GM18502 (cell line): Measurements from ENCODE around the gene C1QTNF3.
"Not testable (repeated sequence)": the region's sequence is repeated elsewhere in the genome, so short reads cannot be mapped to it uniquely, and the experiment has no call there.

Source experiments
- ATAC-seq: cut with Tn5 transposase; IDR thresholded peaks from one replicate; pipeline ENCODE4 v1.9.1; 2021; ENCODE audit warnings: mild to moderate bottlenecking; ENCODE audit not compliant: unreplicated experiment, poor library complexity

The C1QTNF3 gene

GRCh38 chr5:34030048-34030447, 13.0 kb downstream of the C1QTNF3 start:
- ATAC-seq: no peak

- ATAC-seq: no peak
Observed at GRCh38 chr5:34028349-34028748, 14.7 kb downstream of the C1QTNF3 start.

DNA sequence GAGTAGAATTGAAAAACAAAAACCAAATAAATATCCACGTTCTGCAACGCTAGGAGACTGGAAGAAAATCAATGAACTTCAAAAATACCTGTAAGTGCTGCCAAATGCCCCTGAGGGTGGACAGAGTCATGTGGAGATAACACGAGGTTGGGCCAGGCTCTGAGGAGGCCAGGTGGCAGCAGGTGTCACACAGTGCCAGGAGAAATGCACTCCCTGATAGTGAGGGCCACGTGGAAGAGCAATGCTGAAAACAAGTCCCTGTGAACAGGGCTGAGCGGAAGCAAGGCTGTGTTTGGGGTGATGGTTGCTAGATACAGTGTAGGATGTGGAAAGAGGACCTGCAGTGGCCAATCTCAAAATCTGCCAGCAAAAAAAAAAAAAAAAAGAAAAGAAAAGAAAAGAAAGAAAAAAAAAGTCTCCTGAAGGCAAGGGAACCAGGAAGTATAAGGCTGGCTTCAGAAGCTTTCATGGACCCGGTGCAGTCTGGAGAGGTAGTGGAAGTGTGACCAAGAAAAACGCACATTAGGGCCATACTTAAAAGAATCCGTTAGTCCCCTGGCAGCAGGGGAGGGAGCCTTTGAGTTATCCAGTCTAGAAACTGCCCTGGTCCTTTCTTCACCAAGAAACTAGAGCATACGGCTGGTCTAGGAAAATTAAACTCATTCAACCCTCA, 16.8 kb downstream of the C1QTNF3 start:
- no peak for ATAC-seq

GRCh38 chr5:34022121-34022705, 20.8 kb downstream of the C1QTNF3 start:
- ATAC-seq: peak; percentile 97

DNA sequence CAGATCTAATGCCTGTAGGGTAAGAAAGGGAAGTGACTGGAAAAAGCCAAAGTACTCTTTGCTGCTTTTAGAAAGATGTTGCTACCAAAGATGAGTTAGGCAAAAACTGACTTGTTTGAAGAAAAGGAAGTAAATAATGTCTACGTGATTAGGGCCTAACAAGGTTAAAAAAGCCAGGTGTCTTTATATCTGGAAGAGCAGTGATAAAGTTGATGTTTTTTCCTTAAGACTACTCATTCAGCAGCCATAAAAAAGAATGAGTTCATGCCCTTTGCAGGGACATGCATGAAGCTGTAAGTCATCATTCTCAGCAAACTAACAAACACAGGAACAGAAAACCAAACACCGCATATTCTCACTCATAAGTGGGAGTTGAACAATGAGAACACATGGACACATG, 21.7 kb downstream of the C1QTNF3 start:
- ATAC-seq: no peak

- ATAC-seq: no peak
Observed at GRCh38 chr5:34020726-34021125, 22.3 kb downstream of the C1QTNF3 start.

- no peak for ATAC-seq
Observed at GRCh38 chr5:34017254-34017653, 25.8 kb downstream of the C1QTNF3 start.

DNA sequence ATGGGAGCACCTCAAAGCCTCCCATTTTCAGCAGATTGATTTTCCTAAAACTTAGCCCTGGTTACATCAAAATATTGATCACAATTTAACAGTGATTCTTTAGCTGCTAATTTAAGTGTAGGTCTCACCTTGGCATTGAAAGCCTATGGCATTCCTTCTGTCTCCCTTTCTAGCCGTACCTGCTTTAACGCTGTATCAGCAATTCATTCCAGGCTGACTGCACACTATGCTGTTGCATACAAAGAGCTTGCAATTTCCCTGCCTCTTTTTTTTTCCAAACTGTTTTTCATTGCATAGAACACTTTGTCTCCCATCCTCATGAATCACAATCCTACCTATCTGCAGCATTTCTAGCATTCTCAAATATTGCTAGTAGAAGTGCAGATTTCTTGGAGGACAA, 26.3 kb downstream of the C1QTNF3 start:
- no peak for ATAC-seq

DNA sequence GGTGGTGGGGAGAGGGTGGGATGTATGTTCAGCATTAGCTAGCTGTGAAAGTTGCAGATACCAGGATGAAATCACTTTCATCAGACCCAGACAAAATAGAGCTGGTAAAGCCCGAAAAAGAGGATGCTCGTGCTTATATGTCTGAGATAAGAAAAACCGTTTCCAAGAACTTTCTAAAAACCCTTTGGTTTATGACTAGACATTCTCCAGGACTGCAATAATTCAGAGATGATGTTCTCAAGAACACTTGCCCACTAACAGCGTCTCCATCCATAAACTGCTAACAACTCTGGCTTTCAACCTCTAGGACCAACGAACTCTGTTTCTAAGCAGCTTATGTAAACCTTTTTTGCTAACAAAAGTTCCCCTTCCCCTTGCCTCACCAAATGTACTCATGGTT, 26.8 kb downstream of the C1QTNF3 start:
- no peak for ATAC-seq

DNA sequence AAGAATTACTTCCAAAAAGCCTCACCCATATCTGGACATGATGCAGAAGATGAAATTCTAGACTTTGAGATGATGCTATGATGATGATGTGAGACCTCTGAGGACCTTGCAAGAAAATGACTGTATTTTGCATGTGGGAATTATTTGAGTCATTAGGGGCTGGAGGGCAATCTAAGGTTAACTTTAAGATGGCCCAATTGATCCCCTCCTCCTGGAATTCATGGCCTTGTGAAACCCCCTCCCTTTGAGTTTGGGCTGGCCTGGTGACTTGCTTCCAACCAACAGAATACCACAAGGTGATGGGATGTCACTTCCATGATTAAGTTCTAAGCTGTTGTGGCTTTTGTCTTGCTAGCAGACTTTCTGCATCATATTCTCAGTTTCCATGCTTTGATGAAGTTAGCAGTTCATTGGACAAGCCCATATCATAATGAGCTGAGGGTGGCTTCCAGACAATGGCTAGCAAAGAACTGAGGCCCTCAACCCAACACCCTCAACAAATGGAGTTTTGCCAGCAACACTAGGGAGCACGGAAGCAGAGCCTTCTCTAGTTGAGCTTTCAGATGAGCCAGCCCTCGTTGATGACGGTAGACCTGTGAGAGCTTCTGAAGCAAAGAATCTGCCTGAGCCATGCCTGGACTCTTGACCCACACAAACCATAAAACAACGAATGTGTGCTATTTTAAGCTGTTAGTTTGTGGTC, 27.7 kb downstream of the C1QTNF3 start:
- ATAC-seq: no peak

DNA sequence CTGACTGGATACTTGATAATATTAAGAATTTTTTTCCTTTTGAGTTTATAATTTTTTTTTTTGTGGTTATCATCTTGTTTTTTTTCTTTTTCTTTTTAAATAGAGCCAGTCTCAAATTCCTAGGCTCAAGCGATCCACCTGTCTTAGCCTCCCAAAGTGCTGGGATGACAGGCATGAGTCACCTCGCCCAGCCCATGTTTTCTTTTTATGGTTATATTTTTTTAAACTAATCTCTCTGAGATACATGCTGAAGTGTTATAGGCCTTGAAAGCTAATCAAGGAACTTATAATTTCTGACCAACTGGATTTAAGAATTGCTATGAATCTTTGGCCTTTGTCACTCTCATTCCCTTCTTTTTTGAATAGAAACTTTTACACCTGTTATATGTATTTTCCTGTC, 28.4 kb downstream of the C1QTNF3 start:
- ATAC-seq: no peak

- no peak for ATAC-seq
Observed at GRCh38 chr5:34013547-34013946, 29.5 kb downstream of the C1QTNF3 start.

DNA sequence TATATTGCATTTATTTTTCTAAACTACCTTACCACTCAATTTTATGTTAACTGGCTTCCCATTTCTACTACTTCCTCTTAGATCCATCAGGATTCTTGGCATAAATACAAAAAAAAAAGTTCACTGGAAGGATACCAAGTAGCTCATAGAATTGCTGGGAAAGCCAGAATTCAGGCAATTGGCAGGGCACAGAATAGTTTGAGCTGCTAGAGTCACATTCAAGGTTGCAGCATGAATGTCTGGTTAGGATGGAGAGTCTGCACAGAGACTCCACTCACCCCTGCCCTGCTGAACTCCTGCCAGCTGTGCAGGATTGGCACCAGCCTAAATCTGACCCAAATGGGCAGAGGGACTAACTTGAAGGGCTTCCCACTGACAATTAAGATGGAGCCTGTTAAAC, 30.2 kb downstream of the C1QTNF3 start:
- no peak for ATAC-seq

- ATAC-seq: no peak
Observed at GRCh38 chr5:34011536-34011935, 31.5 kb downstream of the C1QTNF3 start.

DNA sequence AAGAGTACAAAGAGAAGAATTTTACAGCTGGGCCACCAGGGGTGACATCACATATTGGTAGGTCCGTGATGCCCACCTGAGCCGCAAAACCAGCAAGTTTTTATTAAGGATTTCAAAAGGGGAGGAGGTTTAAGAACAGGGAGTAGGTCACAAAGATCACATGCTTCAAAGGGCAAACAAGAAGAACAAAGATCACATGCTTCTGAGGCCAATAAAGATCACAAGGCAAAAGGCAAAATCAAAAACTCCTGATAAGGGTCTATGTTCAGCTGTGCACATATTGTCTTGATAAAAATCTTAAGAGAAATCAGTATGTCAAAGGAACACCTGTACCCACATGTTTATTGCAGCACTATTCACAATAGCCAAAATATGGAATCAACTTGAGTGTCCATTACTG, 32.9 kb downstream of the C1QTNF3 start:
- not testable (repeated sequence) for ATAC-seq

DNA sequence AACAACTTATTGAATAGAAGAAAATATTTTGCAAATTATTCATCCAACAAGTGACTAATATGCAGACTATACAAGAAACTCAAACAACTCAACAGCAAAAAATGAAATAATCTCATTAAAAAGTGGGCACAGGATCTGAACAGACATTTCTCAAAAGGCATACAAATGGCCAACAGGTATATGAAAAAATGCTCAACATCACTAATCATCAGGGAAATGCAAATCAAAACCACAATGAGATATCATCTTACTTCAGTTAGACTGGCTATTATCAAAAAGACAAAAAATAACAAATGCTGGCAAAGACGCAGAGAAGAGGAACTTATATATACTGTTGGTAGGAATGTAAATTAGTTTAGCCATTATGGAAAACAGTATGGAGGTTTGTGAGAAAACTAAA, 33.4 kb downstream of the C1QTNF3 start:
- ATAC-seq: no peak

DNA sequence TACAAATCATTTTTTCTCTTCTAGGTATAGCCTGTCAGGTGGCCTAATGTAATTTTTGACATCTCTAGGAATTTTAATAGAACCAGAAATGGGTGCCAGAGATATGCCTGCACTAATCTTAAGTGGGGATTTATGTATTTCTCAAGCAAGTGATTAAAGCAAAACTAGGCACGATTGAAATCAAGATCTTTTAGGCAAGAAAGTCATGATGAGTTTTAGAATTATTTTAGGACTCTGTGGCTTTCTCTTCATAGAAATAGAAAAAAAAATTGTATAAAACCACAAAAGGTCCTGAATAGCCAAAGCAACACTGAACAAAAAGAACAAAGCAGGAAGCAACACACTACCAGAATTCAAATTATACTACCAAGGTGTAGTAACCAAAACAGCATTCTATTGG, 34.2 kb downstream of the C1QTNF3 start:
- no peak for ATAC-seq

DNA sequence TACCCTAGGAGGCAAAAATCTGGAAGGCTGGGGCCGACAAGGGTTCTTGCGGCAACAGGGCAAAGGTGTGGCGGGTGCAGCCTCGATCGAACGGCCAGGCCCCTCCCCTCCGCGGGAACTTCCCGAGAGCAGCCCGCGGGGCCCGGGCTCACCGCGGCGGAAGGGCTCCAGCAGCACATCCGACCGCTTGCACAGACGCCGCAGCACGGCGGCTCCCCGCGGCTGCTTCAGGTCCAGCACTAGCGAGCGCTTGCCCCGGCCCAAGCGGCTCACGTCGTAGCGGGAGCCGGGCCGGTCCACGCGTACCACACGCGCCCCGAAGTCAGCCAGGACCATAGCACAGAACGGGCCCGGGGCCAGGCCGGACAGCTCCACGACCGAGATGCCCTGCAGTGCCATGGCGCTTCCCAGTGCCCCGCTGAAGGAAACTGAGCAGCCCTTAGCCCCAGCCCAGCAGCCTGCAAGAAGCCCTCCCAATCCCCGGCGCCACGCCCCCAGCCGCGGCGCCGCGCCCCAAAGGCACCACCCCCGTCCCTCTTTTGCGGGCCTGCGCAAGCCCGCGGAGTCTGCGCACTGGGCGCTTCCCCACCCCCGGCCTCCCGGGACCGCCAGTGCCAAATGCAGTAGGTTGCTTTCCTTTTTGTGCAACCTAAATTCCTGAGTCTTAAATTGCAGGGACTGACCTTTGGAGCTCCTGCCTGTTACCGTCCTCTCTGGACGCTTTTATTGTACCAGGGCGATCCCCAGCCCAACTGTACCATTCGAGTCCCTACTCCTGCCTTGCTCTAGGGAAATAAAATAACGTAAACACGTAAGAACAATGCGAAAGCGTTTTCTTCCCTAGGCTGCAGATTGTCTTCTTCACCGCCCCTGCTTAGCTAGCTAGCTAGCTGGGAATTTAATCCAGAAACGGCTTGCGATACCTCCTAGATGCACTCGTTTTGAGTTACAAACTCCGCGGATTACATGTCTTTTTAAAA, 35.1 kb downstream of the C1QTNF3 start, which contains the start of gene AMACR:
TSS of gene AMACR (minus strand) at position 430 of the 980 bp plus-strand sequence. CDS start at position 399, 31 bp downstream.
- ATAC-seq: peak; percentile 95

DNA sequence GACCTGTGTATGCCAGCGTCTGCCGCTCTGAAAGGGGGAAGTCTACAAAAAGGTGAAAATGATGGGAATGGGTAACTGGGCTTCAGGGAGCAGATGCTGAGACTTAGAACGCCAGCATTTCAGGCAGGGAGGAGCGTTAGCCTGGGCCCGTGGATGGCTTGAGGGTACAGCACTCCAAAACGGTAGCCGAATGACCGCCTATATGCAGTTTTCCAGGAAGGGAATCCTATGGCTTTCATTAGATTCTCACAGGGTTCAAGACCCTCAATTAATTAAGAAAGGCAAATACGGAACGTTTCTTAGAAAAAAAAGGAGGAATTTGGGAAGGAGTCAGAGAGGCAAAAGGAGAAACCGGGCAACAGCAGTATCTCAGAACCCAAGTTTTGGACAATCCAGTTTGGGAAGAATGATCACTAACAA, 35.8 kb downstream of the C1QTNF3 start:
- no peak for ATAC-seq

DNA sequence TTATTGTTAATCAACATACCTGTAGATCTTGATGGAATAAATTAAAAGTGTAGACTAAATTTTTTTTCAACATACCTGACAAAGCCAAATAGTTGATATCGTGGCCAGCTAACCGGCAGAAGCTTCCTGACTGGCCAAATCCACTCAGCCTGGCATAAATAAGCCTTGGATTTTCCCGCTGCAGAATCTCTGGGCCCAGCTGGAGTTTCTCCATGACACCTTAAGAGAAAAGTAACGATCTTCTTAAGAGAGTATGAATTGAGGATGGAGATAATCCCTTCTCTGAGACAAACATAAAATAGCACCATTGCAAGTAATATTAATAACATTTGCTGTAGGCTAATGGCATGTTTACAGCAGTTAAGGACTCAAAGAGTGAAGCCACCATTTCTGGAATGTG, 37.3 kb downstream of the C1QTNF3 start:
- ATAC-seq: no peak
